DOHH2 (cell line): ENCODE results near the gene SGF29.

Experiments used
- H3F3A ChIP-seq: fragments of 200-600 bp; sonication (generic), shearing (Covaris generic); 2 replicates; pipeline ENCODE4 v1.6.0; 2016; ENCODE audit warnings: antibody characterized with exemption, mild to moderate bottlenecking; ENCODE audit not compliant: control insufficient read depth, insufficient read depth
- H3K27ac ChIP-seq: fragments of 200-600 bp; sonication (generic); 2 replicates; pipeline ENCODE4 v1.5.1; 2014; ENCODE audit warnings: low read depth, mild to moderate bottlenecking, low read length, moderate library complexity
- H3K27me3 ChIP-seq: fragments of 200-600 bp; sonication (generic); 2 replicates; pipeline ENCODE4 v1.6.1; 2014; ENCODE audit warnings: mild to moderate bottlenecking, low read length, mixed read lengths; ENCODE audit not compliant: control insufficient read depth
- H3K36me3 ChIP-seq: fragments of 200-600 bp; sonication (generic); 2 replicates; pipeline ENCODE4 v1.6.1; 2014; ENCODE audit warnings: mild to moderate bottlenecking, low read length, moderate library complexity, mixed read lengths; ENCODE audit not compliant: control insufficient read depth
- H3K4me1 ChIP-seq: fragments of 200-600 bp; sonication (generic); 2 replicates; pipeline ENCODE4 v1.6.1; 2014; ENCODE audit warnings: mild to moderate bottlenecking, low read length, mixed read lengths; ENCODE audit not compliant: control insufficient read depth
- H3K4me2 ChIP-seq: fragments of 200-600 bp; sonication (generic); 2 replicates; pipeline ENCODE4 v1.6.0; 2014; ENCODE audit warnings: mild to moderate bottlenecking, low read length, moderate library complexity
- H3K4me3 ChIP-seq: fragments of 200-600 bp; sonication (generic); 2 replicates; pipeline ENCODE4 v1.5.1; 2014; ENCODE audit warnings: mild to moderate bottlenecking, low read length, mixed read lengths
- H3K79me2 ChIP-seq: fragments of 200-600 bp; sonication (generic); 2 replicates; pipeline ENCODE4 v1.6.1; 2014; ENCODE audit warnings: mild to moderate bottlenecking, low read length, mixed read lengths; ENCODE audit not compliant: control insufficient read depth
- H3K9me2 ChIP-seq: fragments of 200-600 bp; sonication (generic); replicated peaks from 2 replicates; pipeline ENCODE4 v1.6.1; 2014; ENCODE audit warnings: mild to moderate bottlenecking, low read length, mixed read lengths; ENCODE audit not compliant: control insufficient read depth
- H3K9me3 ChIP-seq: fragments of 200-600 bp; sonication (generic); 2 replicates; pipeline ENCODE4 v1.6.1; 2014; ENCODE audit warnings: antibody characterized with exemption, low read length, mixed read lengths; ENCODE audit not compliant: control insufficient read depth, insufficient read depth
- H4K20me1 ChIP-seq: fragments of 200-600 bp; sonication (generic); 2 replicates; pipeline ENCODE4 v1.6.0; 2014; ENCODE audit warnings: low read depth, mild to moderate bottlenecking, antibody characterized with exemption, low read length, moderate library complexity; ENCODE audit not compliant: control insufficient read depth, insufficient read depth
- CTCF ChIP-seq: fragments of 200-600 bp; sonication (generic); IDR thresholded peaks from one replicate; pipeline ENCODE4 v1.5.1; 2014; ENCODE audit warnings: antibody characterized with exemption, mild to moderate bottlenecking, low read depth, low read length; ENCODE audit not compliant: poor library complexity, severe bottlenecking
- EZH2phosphoT487 ChIP-seq: fragments of 200-600 bp; sonication (generic); IDR thresholded peaks from 2 replicates; pipeline ENCODE4 v1.6.1; 2017; ENCODE audit warnings: borderline replicate concordance, mild to moderate bottlenecking, antibody characterized with exemption, low read length, moderate library complexity, mixed read lengths

Gene SGF29

GRCh38 chr16:28580726-28581315, 27.1 kb downstream of the SGF29 start:
- Histone ChIP-seq H3K4me2 (no peak overlapping the region), H4K20me1 (no peaks in the 10 kb centered on the region), H3K27me3 (no peaks in the 10 kb centered on the region), H3K9me3 (no peaks in the 10 kb centered on the region), H3K79me2 (peaks cover 5% of the 10 kb centered on the region), H3F3A (no peaks in the 10 kb centered on the region), H3K27ac (no peak overlapping the region), H3K36me3 (peaks cover 35% of the 10 kb centered on the region), H3K4me1 (no peaks in the 10 kb centered on the region), H3K4me3 (no peak overlapping the region), H3K9me2 (no peaks in the 10 kb centered on the region)
- TF ChIP-seq EZH2phosphoT487: no peak
- TF ChIP-seq CTCF: no peak

GRCh38 chr16:28585674-28586073, 32.0 kb downstream of the SGF29 start:
- Histone ChIP-seq H3K9me3 (no peaks in the 10 kb centered on the region), H3K36me3 (peaks cover 60% of the 10 kb centered on the region), H3F3A (no peaks in the 10 kb centered on the region), H3K9me2 (no peaks in the 10 kb centered on the region), H3K4me2 (no peak overlapping the region), H3K4me3 (no peak overlapping the region), H3K27me3 (no peaks in the 10 kb centered on the region), H4K20me1 (no peaks in the 10 kb centered on the region), H3K79me2 (no peaks in the 10 kb centered on the region), H3K4me1 (no peaks in the 10 kb centered on the region), H3K27ac (no peak overlapping the region)
- no peak for TF ChIP-seq EZH2phosphoT487
- no peak for TF ChIP-seq CTCF

DNA sequence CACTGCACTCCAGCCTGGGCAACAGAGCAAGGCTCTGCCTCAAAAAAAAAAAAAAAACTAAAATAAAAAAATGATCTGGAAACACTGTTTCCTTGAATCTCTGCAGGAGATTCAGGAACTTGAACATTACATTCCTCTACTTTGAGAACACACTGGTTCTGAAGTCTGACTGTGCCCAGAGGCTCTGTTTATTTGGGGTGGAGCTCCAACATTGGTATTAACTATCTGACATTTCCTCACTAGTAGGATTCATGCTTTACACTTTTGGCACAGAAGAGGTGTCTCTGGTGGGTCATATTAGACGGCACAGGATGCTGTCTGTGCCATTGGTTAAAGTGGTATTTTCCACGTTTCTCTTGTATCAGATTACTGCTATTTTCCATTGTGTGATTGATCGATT, 32.7 kb downstream of the SGF29 start:
- H3K9me2 ChIP-seq: no peaks in the 10 kb centered on the region
- no peak overlapping the region for H3K4me3 ChIP-seq
- H3K4me1 ChIP-seq: no peaks in the 10 kb centered on the region
- no peaks in the 10 kb centered on the region for H3K27me3 ChIP-seq
- H3K27ac ChIP-seq: no peak overlapping the region
- H4K20me1 ChIP-seq: no peaks in the 10 kb centered on the region
- H3K36me3 ChIP-seq: peaks cover 62% of the 10 kb centered on the region
- no peaks in the 10 kb centered on the region for H3K9me3 ChIP-seq
- no peaks in the 10 kb centered on the region for H3F3A ChIP-seq
- TF ChIP-seq EZH2phosphoT487: no peak
- no peak for TF ChIP-seq CTCF
- no peak overlapping the region for H3K4me2 ChIP-seq
- no peaks in the 10 kb centered on the region for H3K79me2 ChIP-seq
